SK-MEL-5 (cell line): ENCODE measurements around the gene NPEPL1. TPM values are rescaled to one million over a fixed set of nuclear protein-coding genes. Genes with fewer than 3 reads are reported as not detected.
"Not testable (repeated sequence)": the region's sequence is repeated elsewhere in the genome, so short reads cannot be mapped to it uniquely, and the experiment has no call there.

ENCODE experiments used
- DNase-seq: peaks from one replicate; pipeline ENCODE4 v3.0.0-alpha.2; 2016; ENCODE audit warnings: low read depth, low spot score
- in situ Hi-C: cut with HindIII; loops from 2 replicates; pipeline ENCODE4 v1.10.0; 2016; ENCODE audit warnings: low sequenced_read_pairs, high pct_unique_total_duplicates, low pct_unique_long_range_greater_than_20kb
- polyA plus RNA-seq, 2 experiments: library from polyadenylated mRNA; depleted of rRNA; stranded (reverse); fragments of >200 nt; gene quantifications; 2 replicates each; pipeline ENCODE4 v1.2.3, GENCODE V29; 2015
- total RNA-seq: library from RNA; depleted of rRNA; stranded (reverse); fragments of >200 nt; shearing (Covaris generic); gene quantifications from 2 replicates; pipeline ENCODE4 v1.2.3, GENCODE V29; 2014; rRNA removed

The NPEPL1 gene, protein sequence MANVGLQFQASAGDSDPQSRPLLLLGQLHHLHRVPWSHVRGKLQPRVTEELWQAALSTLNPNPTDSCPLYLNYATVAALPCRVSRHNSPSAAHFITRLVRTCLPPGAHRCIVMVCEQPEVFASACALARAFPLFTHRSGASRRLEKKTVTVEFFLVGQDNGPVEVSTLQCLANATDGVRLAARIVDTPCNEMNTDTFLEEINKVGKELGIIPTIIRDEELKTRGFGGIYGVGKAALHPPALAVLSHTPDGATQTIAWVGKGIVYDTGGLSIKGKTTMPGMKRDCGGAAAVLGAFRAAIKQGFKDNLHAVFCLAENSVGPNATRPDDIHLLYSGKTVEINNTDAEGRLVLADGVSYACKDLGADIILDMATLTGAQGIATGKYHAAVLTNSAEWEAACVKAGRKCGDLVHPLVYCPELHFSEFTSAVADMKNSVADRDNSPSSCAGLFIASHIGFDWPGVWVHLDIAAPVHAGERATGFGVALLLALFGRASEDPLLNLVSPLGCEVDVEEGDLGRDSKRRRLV
- 3.2 and 3.4 TPM in 2 replicates for total RNA-seq
- polyA plus RNA-seq (2015; cell fraction: cytosol; rRNA removed), result 3.7 and 5.4 TPM in 2 replicates
- polyA plus RNA-seq (2015; cell fraction: nucleus; rRNA removed), result 70.3 and 72.0 TPM in 2 replicates

DNA sequence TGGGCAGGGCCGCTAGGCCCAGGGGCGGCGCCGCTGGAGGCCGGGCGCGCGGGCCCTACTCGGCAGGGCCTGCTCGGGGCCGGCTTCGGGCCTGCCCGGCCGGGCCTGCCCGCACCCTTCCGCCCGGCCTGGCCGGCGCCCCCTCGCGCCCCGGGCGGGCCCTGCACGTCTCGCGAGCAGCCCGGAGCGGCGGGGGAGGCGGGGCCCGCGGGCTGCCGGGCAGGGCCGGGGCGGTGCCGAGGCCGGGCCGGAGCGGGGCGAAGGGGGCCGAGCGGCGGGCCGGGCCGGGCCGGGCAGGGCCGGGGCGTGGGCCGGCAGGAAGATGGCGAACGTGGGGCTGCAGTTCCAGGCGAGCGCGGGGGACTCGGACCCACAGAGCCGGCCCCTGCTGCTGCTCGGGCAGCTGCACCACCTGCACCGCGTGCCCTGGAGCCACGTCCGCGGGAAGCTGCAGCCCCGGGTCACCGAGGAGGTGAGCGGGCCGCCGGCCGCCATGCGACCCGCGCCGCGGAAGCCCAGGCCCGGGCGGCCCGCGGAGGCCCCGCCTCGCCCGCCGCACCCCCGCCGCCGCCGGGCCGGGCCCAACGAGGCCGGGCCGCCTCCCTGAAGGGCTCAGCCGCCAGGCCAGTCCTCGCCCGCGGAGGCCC, at the start of gene NPEPL1:
TSS of gene NPEPL1 (plus strand) at position 222 of the 647 bp plus-strand sequence. CDS start at position 323, 101 bp downstream.
- DNase-seq, result peak; percentile 48
- in situ Hi-C loops, result no loop called here

DNA sequence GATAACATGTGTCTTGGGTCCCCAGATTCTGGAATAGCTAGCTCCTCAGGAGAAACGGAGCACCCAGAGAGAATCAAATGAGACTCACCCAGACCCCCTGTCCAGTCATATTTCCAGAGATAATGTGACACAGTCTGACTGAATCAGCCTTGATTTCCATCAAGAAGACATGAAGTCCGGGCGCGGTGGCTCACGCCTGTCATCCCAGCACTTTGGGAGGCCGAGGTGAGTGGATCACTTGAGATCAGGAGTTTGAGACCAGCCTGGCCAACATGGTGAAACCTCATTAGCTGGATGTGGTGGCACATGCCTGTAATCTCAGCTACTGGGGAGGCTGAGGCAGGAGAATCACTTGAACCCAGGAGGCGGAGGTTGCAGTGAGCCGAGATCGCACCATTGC, 49.7 kb upstream of the NPEPL1 start:
- DNase-seq, result not testable (repeated sequence)
- in situ Hi-C loops, result loop anchor here (25.0 kb wide), 1 partner anchor 406 kb away; the partner anchor contains the start of gene ANKRD60

DNA sequence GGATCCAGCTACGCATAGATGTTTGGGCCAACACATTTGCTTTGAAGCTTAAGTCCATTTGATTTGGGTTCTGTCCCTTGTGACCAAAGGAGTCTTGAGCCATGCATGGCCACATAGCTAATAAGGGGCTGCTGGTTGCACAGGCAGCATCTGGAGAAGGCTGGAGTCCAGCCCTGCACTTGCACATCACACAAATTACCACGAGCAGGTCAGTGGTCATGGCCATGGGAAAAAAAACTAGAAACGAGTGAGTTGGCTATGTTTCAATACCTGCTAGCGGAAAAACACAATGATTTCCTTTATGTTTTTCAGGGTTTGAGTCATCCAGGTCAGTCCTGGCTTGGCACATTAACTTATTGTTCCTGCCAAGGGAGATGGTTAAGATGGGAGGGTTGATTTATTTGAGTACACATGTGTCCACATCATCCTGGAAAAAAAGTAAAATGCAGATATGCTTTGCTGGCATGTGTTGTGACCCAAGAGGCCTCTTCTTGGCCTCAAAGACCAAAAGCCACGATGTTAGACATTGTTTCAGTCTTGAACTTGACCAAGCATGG, 47.1 kb upstream of the NPEPL1 start:
- DNase-seq, result no peak
- in situ Hi-C loops, result loop anchor here (25.0 kb wide), 1 partner anchor 408 kb away; the partner anchor contains the start of gene ANKRD60

DNA sequence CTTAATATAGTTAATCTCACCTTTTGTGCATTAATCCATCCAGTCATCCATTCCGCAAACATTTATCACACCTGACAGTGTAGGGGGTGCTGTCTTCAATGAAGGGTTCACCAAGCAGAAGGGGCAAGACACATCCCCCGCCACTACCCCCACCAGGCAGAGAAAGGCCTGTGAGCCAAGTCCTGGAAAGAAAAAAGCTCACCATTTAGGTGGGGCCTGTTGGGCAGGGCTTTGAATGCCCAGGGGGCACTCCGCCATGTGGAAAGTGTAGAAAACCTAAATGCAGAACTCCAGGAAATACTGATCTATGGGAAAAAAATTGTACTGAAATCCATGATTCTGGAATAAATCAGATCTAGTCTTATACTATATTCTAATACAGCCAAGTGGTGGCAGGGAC, 46.3 kb upstream of the NPEPL1 start:
- in situ Hi-C loops, result loop anchor here (25.0 kb wide), 1 partner anchor 409 kb away; the partner anchor contains the start of gene ANKRD60
- no peak for DNase-seq

DNA sequence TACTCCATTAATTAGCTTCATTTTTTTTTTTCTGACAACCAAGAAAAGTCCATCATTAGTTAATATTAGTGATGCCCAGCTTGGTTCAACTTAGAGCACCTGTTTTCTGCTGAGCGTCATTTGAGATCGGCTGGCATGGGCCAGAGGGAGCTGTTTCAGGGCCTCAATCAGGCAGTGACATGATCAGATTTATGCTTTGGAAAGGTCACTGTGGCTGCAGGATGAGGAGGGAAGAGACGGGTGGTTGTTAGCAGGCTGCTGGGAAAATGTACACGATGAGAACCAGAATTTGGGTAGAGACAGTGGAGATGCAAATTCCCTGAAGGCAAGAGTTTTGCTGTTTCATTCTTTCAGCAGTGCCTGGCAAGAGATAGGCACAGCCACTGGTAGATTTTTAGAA, 45.9 kb upstream of the NPEPL1 start:
- no peak for DNase-seq
- in situ Hi-C loops, result loop anchor here (25.0 kb wide), 1 partner anchor 409 kb away; the partner anchor contains the start of gene ANKRD60

DNA sequence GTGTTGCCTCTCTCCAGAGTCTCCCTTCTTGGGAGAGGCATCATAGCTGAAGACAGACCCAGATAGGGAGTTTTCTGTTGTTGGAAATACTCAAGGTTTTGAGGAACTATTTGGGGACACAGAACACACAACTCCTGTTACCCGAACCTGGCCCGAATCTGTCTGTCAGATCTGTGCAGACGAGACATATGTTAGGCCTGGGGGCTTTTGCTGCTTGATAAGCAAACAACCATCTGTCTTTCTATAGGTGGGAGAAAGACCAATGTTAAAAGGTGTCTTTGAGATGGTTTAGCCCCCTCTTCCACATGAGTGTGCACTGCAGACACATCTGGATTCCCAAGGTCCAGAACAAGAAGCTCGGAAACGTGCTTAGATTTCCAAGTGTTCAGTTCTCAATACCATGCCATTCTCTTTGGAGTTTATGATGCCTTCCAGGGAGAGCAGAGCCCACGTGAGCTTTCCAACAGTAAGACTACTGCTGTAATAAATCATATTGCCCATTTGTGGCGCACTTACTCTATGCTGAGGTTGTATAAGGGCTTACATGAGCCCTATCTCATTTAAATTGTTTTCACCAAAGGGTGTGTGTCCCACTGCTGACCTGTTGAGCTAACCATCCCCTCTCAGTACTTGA, 45.3 kb upstream of the NPEPL1 start:
- peak; percentile 65 for DNase-seq
- in situ Hi-C loops, result loop anchor here (25.0 kb wide), 1 partner anchor 410 kb away; the partner anchor contains the start of gene ANKRD60

DNA sequence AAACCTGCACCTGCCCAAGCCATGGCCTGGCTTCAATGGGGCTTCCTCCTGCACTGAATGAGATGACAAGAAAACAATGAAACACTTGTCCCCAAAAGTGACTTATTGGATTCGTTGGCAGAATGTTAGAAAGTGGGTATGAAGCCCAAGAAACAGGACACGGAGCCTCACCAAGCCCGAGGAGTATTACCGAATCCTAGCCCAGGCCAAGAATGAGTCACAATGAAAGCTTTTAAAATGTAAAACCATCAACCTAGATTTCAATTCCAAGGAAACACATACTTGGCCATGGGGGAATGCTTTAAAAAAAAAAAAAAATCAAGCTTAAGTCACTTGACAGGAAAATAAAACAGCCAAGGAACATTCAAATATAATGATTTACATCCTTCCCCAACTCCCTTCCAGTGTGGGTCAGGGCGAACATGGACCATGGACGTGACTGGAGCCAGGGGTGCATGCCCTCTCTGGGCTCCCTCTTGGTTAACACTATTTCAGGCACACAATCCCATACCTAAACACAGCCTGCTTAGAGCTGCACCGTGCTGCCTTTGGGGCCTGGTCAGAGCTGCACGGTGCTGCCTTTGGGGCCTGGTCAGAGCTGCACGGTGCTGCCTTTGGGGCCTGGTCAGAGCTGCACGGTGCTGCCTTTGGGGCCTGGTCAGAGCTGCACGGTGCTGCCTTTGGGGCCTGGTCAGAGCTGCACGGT, 44.7 kb upstream of the NPEPL1 start:
- in situ Hi-C loops, result loop anchor here (25.0 kb wide), 1 partner anchor 411 kb away; the partner anchor contains the start of gene ANKRD60
- DNase-seq, result no peak

DNA sequence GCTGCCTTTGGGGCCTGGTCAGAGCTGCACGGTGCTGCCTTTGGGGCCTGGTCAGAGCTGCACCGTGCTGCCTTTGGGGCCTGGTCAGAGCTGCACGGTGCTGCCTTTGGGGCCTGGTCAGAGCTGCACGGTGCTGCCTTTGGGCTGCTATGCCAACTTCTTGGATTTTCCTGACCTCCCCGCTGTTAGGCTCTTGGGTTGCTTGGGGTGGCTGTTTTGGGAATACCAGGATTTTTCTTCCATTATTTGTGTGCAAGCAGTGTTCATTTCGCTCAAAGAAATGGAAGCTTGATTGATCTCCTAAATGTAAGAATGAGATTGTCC, 44.1 kb upstream of the NPEPL1 start:
- in situ Hi-C loops, result loop anchor here (25.0 kb wide), 1 partner anchor 411 kb away; the partner anchor contains the start of gene ANKRD60
- DNase-seq, result not testable (repeated sequence)

DNA sequence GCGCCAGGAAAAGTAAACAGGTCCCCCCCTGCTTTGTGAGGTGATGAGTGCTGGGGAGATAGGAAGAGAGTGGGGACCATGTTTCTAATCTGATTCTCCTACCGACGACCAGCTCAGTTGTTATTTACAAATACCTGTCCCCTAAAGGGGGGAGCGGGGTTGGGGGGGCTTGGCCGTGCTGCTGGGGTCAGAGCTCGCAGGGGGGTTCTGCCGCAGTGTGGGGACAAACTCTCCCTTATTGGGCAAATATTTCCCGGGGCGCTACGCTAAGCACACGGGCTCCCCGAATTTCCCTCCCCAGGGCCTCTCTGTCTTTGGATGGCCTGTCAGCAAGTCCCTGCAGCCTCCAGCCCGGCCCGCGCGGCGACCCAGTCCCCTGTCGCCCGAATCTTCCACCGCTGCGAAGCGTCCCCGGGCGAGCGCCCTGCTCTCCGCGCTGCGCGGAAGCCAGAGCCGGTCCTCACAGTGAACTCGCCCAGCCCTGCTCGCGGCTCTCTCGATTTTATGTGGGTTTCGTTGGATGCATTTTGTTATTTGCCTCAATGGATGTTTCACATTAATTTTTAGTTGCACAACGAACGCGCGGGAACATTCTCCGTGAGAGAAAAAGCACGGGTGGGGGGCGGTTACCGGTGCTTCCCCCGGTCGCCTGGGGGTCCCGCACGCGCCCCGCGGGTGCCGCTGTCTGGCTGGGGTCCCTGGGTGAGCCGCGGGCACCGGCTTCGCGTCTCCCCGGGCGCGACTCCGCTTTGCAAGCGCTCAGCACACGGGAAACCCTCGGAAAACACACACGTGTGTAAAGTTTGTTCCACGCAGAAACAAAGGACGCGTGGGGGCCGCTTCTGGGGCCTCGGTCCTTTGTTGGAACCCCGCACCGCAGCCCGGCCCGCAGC, 43.1 kb upstream of the NPEPL1 start:
- no peak for DNase-seq
- in situ Hi-C loops, result loop anchor here (25.0 kb wide), 2 partner anchors 188 to 412 kb away; partner anchors contain the start of gene ANKRD60

DNA sequence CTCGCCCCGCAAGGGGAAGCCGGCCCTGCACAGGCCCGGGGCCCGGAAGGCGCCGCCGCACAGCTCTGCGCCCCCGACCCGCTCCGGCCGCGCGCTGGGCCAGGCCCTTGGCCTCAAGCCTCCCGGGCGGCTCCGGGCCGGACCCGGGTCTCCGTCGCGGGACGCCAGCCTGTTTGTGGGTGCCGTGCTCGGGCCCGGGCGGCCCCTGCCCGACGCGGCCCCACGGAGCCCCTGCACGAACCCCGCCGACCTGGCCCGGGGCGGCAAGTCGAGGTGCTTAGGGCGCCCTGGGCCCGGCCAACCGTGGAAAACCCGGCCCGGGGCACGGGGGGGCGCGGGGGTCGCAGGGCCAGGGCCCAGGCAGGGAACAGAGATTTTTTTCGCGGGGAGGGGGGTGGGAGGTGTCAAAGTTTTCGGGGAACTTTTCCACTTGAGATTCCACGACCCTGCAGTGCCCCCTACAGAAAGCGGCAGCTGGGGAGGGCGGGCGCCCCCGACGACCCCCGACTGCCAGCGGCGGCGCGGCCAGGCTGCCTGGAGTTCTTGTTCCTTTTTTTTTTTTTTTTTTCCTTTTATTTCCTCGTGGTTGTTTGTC, 42.3 kb upstream of the NPEPL1 start:
- in situ Hi-C loops, result loop anchor here (25.0 kb wide), 1 partner anchor 187 kb away; no protein-coding TSS in a partner anchor
- no peak for DNase-seq

DNA sequence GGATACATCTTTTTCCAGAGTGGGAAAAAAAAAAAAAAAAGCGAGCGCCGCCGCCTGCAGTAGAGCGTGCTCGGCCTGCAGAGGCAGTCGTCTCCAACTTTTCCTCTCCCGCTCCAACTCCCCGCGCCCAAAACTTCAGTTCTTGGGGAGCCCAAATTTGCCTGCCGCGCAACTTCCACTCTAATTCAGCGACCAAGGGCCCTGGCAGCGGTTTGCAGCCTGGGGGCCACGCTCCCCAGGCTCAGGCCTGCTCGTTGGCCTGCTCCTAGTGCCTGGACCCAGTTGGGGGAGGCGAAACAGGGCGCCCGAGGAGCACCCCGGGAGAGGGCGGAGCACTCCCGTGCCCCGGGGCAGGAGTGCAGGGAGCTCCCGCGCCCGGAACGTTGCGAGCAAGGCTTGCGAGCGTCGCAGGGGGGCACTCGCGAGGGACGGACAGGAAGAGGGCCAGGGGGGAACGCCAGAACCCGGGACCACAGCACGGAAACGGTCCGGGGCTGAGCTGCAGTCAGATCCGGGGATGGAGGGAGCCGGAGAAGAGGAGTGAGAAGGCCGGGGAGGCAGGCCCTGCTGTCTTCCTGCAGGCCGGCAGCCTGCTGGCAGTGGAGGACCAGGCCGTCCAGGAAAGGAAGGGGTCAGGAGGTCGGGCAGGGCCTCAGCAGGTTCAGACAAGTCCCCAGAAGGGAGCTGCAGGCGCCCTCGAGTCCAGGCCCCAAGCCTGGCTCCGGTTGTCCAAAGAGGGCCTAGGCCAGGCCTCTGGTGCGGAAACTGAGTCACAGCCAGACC, 41.6 kb upstream of the NPEPL1 start, which contains the start of gene STX16:
TSS of gene STX16 (plus strand) at position 508 of the 783 bp plus-strand sequence. CDS start 724 bp downstream, outside the sequence.
- in situ Hi-C loops, result loop anchor here (25.0 kb wide), 1 partner anchor 186 kb away; no protein-coding TSS in a partner anchor
- DNase-seq, result peak; percentile 95

DNA sequence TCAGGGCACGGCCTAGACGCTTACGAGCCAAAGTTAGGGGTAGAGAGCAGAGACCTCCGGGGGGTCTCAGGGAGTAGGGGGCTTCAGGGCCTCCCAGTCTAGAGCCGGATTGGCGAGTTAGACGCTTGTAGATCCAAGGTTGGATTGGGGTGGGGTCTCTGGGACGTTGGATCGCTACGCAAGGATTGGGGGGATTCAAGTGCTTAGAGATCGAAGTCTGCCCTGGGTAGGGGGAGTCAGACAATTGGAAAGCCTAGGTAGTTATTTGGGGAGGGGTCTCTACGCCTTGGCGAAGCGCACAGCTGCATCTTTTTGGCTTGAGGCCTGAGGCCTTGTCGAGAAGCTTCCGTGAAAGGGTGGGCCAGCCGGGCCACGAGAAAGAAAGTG, 41.0 kb upstream of the NPEPL1 start:
- in situ Hi-C loops, result loop anchor here (25.0 kb wide), 1 partner anchor 186 kb away; no protein-coding TSS in a partner anchor
- DNase-seq, result no peak

DNA sequence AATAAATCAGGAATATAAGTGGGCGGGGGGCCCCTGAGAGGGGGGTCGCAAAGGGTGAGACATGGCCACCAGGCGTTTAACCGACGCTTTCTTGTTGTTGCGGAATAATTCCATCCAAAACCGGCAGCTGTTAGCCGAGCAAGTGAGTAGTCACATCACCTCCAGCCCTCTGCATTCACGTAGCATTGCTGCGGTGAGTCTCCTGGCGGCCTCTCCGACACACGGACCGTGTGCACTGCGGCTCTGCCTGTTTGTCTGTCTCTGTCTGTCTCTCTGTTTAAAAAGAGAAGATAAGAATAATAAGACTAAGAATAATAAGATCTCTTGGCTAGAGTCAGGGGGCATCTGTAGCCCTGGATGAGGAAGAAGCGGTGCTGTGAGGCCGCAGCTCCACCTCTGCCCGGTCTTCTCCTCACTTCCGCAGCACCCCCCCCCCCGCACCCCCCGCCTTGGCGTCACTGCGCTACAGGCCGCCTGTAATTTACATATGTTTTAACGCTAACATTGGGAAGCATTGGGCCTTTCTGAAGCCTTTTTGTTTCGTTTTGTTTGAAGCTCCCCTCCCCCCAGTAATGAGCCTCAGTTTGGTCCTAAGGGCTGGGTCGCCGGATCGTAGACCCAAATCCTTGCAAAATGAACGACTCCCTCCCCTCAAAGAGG, 40.5 kb upstream of the NPEPL1 start:
- peak; percentile 79 for DNase-seq
- in situ Hi-C loops, result loop anchor here (25.0 kb wide), 1 partner anchor 185 kb away; no protein-coding TSS in a partner anchor
